Measurements from ENCODE around the gene EFCC1.

GRCh38 chr3:129050556-129051295 lies 49.6 kb downstream of the EFCC1 start:
- TF ChIP-seq, protein P1, sequence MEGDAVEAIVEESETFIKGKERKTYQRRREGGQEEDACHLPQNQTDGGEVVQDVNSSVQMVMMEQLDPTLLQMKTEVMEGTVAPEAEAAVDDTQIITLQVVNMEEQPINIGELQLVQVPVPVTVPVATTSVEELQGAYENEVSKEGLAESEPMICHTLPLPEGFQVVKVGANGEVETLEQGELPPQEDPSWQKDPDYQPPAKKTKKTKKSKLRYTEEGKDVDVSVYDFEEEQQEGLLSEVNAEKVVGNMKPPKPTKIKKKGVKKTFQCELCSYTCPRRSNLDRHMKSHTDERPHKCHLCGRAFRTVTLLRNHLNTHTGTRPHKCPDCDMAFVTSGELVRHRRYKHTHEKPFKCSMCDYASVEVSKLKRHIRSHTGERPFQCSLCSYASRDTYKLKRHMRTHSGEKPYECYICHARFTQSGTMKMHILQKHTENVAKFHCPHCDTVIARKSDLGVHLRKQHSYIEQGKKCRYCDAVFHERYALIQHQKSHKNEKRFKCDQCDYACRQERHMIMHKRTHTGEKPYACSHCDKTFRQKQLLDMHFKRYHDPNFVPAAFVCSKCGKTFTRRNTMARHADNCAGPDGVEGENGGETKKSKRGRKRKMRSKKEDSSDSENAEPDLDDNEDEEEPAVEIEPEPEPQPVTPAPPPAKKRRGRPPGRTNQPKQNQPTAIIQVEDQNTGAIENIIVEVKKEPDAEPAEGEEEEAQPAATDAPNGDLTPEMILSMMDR (IDR thresholded peaks at IDR 0.05), result no peak
- no peak for TF ChIP-seq POLR2A (IDR thresholded peaks at IDR 0.05)

Measured in esophagus squamous epithelium (tissue), 4 donors.